ENCODE results near the gene CRACDL. TPM values are rescaled to one million over a fixed set of nuclear protein-coding genes. Genes with fewer than 3 reads are reported as not detected.

The CRACDL gene
- total RNA-seq, 4 donors from 2014 or later = 0.94 to 5.8 (median 1.8) TPM

DNA sequence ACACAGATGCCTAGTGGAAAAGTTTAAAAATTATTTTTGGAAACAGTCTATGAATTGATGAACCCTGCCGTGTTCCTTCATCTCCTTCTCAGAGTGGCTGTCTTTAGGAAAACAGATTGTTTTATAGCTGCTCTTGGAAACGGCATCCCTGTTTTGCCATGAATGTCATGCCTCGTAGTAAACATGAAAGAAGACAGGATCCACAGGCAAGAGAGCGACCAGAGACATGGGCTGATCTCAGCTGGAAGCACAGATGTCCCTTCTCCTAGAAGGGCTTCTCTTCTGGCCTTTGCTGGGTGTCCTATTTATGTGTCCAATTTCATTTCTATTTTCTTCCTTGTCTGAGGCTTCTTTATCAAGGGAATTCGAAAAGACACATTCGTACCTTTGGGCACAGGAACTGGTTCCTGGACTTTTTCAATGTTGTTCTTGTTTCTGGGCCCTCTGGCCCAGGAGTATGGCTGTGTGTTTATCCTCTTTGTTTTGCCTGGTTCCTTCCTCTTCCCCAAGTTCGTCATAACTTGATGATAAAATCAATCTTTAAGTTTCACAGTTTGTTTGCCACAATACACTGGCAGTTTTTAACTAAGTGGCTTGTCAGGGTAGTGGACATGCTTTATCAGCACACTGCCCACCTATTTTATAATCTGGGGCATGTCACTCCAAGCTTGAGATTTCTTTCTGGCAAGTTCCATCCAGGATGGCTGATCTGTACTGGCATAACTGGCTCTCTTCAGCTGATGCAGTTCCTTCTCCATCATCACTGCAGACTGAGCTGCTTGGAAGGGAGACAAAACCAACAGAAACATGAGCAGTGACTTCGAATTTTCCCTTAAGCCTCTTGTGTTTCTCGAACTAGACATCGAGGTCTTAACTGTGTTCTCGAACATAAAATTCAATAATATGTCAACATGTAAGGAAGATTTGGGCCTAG lies 141.9 kb downstream of the CRACDL start:
- H3K4me3 ChIP-seq = no peak overlapping the region
- H3K9me3 ChIP-seq = no peaks in the 10 kb centered on the region
- peaks cover 0 to 4% of the 10 kb centered on the region in 2 donors for H3K36me3 ChIP-seq
- no peaks in the 10 kb centered on the region for H3K4me1 ChIP-seq
- no peak for ATAC-seq
- H3K27me3 ChIP-seq = no peaks in the 10 kb centered on the region
- no peak overlapping the region for H3K27ac ChIP-seq
- WGBS, 2 donors (ENCODE audit: low coverage in 1 of 2) = 67 to 75% methylated on average over 9 to 11 of the region's 11 CpGs
- TF ChIP-seq EP300 (IDR thresholded peaks at IDR 0.05) = no peak
- no peak for TF ChIP-seq POLR2A (IDR thresholded peaks at IDR 0.05)
- TF ChIP-seq POLR2AphosphoS5 (IDR thresholded peaks at IDR 0.05) = no peak
- TF ChIP-seq, protein P1, sequence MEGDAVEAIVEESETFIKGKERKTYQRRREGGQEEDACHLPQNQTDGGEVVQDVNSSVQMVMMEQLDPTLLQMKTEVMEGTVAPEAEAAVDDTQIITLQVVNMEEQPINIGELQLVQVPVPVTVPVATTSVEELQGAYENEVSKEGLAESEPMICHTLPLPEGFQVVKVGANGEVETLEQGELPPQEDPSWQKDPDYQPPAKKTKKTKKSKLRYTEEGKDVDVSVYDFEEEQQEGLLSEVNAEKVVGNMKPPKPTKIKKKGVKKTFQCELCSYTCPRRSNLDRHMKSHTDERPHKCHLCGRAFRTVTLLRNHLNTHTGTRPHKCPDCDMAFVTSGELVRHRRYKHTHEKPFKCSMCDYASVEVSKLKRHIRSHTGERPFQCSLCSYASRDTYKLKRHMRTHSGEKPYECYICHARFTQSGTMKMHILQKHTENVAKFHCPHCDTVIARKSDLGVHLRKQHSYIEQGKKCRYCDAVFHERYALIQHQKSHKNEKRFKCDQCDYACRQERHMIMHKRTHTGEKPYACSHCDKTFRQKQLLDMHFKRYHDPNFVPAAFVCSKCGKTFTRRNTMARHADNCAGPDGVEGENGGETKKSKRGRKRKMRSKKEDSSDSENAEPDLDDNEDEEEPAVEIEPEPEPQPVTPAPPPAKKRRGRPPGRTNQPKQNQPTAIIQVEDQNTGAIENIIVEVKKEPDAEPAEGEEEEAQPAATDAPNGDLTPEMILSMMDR (IDR thresholded peaks at IDR 0.05) = no peak

DNA sequence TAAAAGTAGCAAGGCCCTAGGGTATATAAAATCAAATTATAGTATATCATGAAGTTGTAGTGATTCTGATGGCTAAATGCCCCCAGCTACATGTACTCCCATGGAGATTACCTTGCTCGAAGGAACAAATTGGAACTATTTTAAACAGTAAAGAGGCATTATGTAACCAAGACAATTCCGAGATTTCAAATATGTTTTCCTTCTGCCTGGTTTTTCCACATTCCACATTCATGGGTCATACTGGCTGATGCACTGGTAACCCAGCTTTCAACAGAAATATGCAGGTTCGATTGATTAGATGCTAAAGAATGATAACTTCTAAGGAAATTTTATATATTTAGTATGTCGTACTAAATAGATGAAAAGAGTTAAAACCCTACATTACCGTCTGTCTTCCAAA lies 142.8 kb downstream of the CRACDL start:
- Histone ChIP-seq H3K27ac (no peak overlapping the region), H3K4me1 (no peaks in the 10 kb centered on the region), H3K27me3 (no peaks in the 10 kb centered on the region), H3K4me3 (no peak overlapping the region), H3K9me3 (no peaks in the 10 kb centered on the region), H3K36me3 (peaks cover 0 to 4% of the 10 kb centered on the region in 2 donors)
- no peak for ATAC-seq
- WGBS, 2 donors (ENCODE audit: low coverage in 1 of 2) = 79 to 82% methylated on average over 5 of the region's 5 CpGs
- TF ChIP-seq EP300 (IDR thresholded peaks at IDR 0.05) = no peak
- no peak for TF ChIP-seq POLR2AphosphoS5 (IDR thresholded peaks at IDR 0.05)

GRCh38 chr2:98790221-98790620 lies 145.8 kb downstream of the CRACDL start:
- Histone ChIP-seq H3K36me3 (no peaks in the 10 kb centered on the region), H3K27ac (no peak overlapping the region), H3K4me3 (no peak overlapping the region), H3K27me3 (no peaks in the 10 kb centered on the region), H3K4me1 (no peaks in the 10 kb centered on the region), H3K9me3 (peaks cover 0 to 5% (median 0%) of the 10 kb centered on the region in 3 donors)
- no peak for ATAC-seq
- TF ChIP-seq, protein P1 (IDR thresholded peaks at IDR 0.05) = no peak
- no peak for TF ChIP-seq POLR2AphosphoS5 (IDR thresholded peaks at IDR 0.05)
- no peak for TF ChIP-seq EP300 (IDR thresholded peaks at IDR 0.05)
- no peak for TF ChIP-seq POLR2A (IDR thresholded peaks at IDR 0.05)
- 94 to 100% methylated on average over 2 to 6 of the region's 6 CpGs for WGBS, 2 donors (ENCODE audit: low coverage in 1 of 2)

DNA sequence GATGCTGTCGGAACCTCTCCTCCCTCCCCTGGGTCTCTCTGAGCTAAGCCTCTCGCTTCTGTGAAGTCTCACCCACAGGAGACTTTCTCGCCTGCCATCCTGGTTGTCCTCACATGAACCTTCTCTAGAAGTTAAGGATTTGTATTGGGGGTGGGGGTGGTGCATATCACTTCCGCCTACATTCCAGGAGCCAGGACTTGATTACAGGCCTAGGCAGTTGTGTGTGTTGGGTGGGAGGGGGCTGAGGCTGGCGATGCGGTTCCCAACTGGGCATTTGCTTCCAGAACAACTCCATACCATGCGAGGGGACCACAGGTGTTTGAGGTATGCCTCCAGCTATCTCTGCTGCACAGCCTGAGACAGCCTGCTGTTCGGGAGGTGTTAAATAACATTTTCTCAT lies 148.3 kb downstream of the CRACDL start:
- TF ChIP-seq, protein P1 (IDR thresholded peaks at IDR 0.05) = no peak
- TF ChIP-seq POLR2A (IDR thresholded peaks at IDR 0.05) = no peak
- TF ChIP-seq POLR2AphosphoS5 (IDR thresholded peaks at IDR 0.05) = no peak
- no peak for TF ChIP-seq EP300 (IDR thresholded peaks at IDR 0.05)
- Histone ChIP-seq H3K9me3 (peaks cover 0 to 7% (median 0%) of the 10 kb centered on the region in 3 donors), H3K4me1 (no peaks in the 10 kb centered on the region), H3K27ac (no peak overlapping the region), H3K4me3 (no peak overlapping the region), H3K36me3 (no peaks in the 10 kb centered on the region), H3K27me3 (no peaks in the 10 kb centered on the region)
- ATAC-seq = no peak
- 64 to 88% methylated on average over 4 of the region's 8 CpGs for WGBS, 2 donors (ENCODE audit: low coverage in 1 of 2)

GRCh38 chr2:98786179-98786578 lies 149.8 kb downstream of the CRACDL start:
- TF ChIP-seq, protein P1 (IDR thresholded peaks at IDR 0.05) = no peak
- TF ChIP-seq EP300 (IDR thresholded peaks at IDR 0.05) (no peak), POLR2A (IDR thresholded peaks at IDR 0.05) (no peak), POLR2AphosphoS5 (IDR thresholded peaks at IDR 0.05) (no peak)
- ATAC-seq = no peak

More at GRCh38 chr2:98786179-98786578, 149.8 kb downstream of the CRACDL start:
- Histone ChIP-seq H3K27me3 (no peaks in the 10 kb centered on the region), H3K27ac (no peak overlapping the region), H3K4me3 (no peak overlapping the region), H3K9me3 (peaks cover 0 to 22% (median 0%) of the 10 kb centered on the region in 3 donors), H3K36me3 (no peaks in the 10 kb centered on the region), H3K4me1 (no peaks in the 10 kb centered on the region)
- WGBS, 2 donors (ENCODE audit: low coverage in 1 of 2) = 90% methylated on average over 3 of the region's 6 CpGs; no CpG with 5 or more reads in 1 of the 2 donors

Measured in gastroesophageal sphincter (tissue), 4 donors.